ENCODE measurements around the gene COL25A1. TPM values are rescaled to one million over a fixed set of nuclear protein-coding genes. Genes with fewer than 3 reads are reported as not detected.

COL25A1 gene
- total RNA-seq, 1 donor: 0.27 TPM

DNA sequence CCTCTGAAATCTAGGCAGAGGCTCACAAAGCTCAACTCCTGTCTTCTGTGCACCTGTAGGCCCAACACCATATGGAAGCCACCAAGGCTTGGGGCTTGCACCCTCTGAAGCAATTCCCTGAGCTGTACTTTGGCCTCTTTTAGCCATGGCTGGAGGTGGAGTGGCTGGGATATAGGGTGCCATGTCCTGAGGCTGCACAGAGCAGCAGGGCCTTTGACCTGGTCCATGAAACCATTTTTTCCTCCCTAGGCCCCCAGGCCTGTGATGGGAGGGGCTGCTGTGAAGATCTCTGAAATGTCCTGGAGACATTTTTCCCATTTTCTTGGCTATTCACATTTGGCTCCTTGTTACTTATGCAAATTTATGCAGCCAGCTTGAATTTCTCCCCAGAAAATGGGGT, 20.9 kb upstream of the COL25A1 start:
- TF ChIP-seq, protein P1, sequence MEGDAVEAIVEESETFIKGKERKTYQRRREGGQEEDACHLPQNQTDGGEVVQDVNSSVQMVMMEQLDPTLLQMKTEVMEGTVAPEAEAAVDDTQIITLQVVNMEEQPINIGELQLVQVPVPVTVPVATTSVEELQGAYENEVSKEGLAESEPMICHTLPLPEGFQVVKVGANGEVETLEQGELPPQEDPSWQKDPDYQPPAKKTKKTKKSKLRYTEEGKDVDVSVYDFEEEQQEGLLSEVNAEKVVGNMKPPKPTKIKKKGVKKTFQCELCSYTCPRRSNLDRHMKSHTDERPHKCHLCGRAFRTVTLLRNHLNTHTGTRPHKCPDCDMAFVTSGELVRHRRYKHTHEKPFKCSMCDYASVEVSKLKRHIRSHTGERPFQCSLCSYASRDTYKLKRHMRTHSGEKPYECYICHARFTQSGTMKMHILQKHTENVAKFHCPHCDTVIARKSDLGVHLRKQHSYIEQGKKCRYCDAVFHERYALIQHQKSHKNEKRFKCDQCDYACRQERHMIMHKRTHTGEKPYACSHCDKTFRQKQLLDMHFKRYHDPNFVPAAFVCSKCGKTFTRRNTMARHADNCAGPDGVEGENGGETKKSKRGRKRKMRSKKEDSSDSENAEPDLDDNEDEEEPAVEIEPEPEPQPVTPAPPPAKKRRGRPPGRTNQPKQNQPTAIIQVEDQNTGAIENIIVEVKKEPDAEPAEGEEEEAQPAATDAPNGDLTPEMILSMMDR (IDR thresholded peaks at IDR 0.05; ENCODE audit: insufficient read depth, low read length): no peak
- H3K4me3 ChIP-seq (ENCODE audit: low read depth, low read length): no peak overlapping the region
- no peak for DNase-seq (ENCODE audit: low read depth)

DNA sequence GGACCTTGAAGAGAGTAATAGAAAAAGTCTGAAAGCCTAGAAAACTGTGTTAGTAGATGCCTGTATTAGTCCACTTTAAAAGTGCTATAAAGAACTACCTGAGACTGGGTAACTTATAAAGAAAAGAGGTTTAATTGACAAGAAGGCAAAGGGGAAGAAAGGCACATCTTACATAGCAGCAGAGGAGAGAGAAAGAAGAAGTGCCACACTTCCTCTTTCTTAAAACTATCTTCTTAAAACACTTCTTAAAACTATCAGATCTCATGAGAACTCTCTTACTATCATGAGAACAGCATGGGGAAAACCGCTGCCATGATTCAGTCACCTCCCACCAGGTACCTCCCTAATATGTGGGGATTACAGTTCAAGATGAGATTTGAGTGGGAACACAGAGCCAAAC, 18.8 kb upstream of the COL25A1 start:
- TF ChIP-seq, protein P1 (IDR thresholded peaks at IDR 0.05; ENCODE audit: insufficient read depth, low read length): no peak
- H3K4me3 ChIP-seq (ENCODE audit: low read depth, low read length): no peak overlapping the region
- DNase-seq (ENCODE audit: low read depth): no peak

DNA sequence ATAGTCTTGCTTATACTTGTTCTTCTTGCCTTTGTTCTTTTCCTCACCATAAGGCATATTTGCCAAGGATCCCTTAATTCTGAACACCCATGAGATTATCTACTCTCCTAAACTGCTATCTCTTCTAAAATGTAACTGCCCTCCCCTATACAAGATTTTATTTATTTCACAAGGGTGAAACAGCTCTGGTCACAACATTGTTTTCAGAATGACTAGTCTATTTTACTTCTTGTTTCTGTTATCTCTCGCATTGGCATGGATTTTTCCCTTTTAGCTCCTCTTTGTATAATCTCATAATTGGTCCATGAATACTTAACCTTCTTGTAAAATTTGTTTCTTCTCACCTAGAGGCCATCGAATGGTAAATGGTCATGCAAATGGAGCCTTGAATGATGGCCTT, 17.2 kb upstream of the COL25A1 start:
- no peak for DNase-seq (ENCODE audit: low read depth)
- no peak overlapping the region for H3K4me3 ChIP-seq (ENCODE audit: low read depth, low read length)
- TF ChIP-seq, protein P1 (IDR thresholded peaks at IDR 0.05; ENCODE audit: insufficient read depth, low read length): no peak

DNA sequence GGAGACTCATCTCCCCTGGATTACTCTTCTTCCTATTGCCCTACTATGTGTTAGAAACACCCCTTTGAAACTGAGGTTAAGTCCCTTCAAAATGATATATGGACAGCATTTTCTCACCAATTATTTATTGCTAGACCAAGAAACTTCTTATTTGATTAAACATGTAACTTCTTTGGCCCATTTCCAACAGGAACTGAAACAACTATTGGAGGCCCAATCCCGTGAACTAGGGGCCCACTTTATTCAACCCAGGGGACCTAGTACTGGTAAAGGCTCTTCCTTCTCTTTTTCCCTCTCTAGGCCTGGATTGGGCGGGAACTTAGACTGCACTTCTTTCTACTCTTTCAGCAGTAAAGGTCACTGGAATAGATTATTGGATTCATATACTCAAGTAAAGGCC, 16.7 kb upstream of the COL25A1 start:
- DNase-seq (ENCODE audit: low read depth): no peak
- TF ChIP-seq, protein P1 (IDR thresholded peaks at IDR 0.05; ENCODE audit: insufficient read depth, low read length): no peak
- no peak overlapping the region for H3K4me3 ChIP-seq (ENCODE audit: low read depth, low read length)

DNA sequence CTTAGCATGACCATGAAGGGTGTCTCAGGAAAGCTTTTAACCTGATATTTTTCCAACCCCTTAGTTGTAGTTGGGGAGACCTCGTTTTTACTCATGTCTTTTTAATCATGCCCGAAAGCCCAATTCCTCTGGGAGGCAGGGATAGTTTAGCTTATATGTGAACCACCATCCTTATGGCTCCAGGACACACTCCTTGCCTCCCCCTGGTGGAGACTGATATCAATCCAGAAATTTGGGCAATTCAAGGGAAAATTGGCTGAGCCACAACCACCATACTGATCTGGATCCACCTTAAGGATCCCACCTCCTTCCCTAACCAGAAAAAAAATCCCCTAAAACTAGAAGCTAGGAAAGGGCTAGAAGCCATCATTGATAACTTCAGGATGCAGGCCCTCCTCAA, 13.4 kb upstream of the COL25A1 start:
- no peak overlapping the region for H3K4me3 ChIP-seq (ENCODE audit: low read depth, low read length)
- DNase-seq (ENCODE audit: low read depth): no peak
- TF ChIP-seq, protein P1 (IDR thresholded peaks at IDR 0.05; ENCODE audit: insufficient read depth, low read length): no peak

- no peak for DNase-seq (ENCODE audit: low read depth)
- H3K4me3 ChIP-seq (ENCODE audit: low read depth, low read length): no peak overlapping the region
- TF ChIP-seq, protein P1 (IDR thresholded peaks at IDR 0.05; ENCODE audit: insufficient read depth, low read length): no peak
These were observed 12.9 kb upstream of the COL25A1 start for GRCh38 chr4:109315341-109315740.
